ENCODE data around the gene CCDC89.
"Not testable (repeated sequence)": the region's sequence is repeated elsewhere in the genome, so short reads cannot be mapped to it uniquely, and the experiment has no call there.

The CCDC89 gene

DNA sequence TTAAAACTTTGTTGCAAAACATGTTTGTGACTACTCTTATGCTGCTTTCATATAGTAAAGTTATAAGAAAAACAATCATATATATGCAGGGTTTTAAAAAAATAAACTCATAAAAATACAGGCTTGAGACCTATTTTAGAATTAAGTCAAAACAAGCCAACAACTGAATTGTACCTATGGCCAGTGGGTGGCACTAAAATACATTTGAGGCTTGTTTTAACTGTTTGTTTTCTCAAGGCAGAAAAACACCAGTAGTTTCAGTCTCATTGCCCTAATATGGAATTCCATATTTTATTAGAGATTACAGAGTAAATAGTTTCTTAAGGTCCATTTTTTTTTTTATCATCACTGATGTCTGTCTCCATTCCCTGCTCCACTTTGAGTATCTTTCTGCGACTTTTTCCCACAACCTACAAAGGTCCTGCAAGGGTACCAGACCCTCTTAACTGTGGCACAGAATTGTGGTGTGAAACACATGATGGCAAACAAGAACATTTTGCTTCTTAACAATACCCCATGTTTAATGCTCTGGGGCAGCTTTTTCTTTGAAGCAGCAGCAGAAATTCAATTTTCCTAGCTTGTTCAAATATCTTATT lies 8.5 kb upstream of the CCDC89 start:
- DNase-seq (ENCODE audit: low spot score) = peak; percentile 31

DNA sequence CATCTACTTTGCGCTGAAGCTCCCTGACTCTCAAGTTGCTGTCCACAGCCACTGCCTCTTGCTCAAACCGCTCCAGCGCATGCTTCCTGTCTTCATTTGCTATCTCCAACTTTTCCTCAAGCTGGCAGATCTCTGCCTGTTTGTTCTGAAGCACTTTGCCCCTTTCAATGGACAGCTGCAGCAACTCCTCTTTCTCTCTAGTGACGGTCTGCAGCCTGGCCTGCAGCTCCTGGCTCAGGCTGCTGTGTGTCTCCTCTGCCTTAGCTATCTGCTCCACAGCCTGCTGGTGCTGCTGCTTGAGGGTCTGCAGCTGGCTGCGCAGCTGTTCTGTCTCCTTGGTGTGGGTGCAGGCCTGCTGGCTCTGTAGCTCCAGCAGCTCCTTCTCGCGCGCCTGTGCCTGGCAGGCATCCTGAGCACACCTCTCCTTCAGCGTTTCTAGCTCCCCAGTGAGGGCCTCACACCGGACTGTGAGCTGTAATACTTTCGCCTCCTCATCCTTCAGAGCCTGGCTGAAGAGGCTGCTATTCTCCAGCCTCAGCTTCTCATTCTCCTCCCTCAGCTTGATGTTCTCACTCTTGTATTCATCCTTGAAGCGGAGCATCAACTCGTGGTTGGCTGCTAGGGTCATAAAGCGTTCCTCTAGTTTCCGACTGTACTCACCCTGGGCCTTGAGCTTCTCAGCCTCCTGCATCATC lies 723 bp downstream of the CCDC89 start:
- no peak for DNase-seq (ENCODE audit: low spot score)

DNA sequence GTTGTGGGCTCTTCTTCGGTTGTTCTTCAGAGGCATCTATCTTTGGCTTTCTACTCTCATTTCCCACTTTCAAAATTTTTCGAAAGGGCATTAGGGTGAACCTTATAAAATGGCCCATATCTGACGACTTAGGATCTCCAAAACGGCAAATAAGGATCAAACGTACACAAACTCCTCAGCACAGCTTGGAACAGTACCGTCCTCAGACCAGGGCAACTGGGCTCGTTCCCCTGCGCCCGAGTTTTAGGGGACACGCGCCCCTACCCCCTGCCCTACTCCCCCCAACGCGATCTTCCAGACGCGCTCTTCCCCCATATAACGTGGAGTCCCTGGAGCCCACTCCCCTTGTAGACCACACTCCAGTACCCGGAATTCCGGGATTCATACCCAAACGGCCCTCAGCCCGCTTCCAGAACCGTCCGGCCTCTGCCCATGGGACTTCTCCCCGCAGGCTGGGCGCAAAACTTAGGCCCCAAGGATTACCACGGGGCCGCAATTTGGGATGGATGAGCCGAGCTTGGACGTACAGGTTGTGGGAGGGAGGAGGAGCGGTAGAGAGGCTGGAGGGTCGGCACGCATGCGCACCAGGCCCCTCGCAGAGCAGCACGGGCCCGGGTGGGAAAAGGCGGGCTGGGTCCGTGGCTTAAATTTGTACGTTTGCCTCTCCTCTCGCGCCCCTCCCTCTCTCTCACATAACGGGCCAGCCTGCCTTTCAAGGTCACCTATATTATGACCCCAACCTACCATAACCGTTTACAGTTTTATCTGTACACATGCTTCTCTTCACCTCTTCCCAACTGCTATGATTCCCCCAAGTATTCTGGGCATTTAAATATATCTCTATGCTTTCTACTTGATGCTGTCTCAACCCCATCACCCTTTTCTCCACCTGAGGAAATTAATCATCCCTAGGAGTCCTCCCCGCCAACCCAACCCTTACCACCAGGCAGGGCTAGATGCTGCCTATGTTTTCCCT lies 3.4 kb downstream of the CCDC89 start:
- DNase-seq (ENCODE audit: low spot score) = no peak

GRCh38 chr11:85680897-85681296 lies 5.1 kb downstream of the CCDC89 start:
- DNase-seq (ENCODE audit: low spot score) = no peak

DNA sequence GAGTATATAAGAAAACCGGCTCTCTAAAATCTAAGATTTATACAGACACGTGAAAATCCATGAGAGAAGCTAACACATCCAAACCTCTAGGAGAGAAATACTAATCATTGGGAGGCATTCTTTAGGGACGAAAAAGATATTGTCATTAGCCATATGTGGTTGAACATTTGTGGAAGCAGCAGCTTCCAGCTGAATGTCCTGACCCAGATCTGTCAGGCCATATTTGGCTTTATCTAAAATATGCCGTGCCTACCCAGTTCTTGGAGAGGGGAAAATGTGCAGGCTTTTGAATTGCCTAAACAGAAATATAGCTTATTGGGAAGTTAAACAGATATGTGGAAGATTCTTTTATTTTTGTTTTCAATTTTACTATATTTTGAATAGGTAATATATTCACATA lies 6.4 kb downstream of the CCDC89 start:
- no peak for DNase-seq (ENCODE audit: low spot score)

DNA sequence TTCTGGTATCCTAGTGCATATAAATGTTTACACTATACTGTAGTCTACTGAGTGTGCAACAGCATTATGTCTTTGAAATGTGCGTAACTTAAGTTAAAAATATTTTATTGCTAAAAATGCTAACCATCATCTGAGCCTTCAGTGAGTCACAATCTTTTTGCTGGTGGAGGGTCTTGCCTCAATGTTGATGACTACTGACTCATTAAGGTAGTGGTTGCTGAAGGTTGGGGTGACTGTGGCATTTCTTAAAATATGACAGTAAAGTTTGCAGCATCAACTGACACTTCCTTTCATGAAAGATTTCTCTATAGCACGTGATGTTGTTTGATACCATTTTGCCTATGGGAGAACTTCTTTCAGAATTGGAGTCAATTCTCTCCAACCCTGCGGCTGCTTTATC lies 12.6 kb downstream of the CCDC89 start:
- no peak for DNase-seq (ENCODE audit: low spot score)

DNA sequence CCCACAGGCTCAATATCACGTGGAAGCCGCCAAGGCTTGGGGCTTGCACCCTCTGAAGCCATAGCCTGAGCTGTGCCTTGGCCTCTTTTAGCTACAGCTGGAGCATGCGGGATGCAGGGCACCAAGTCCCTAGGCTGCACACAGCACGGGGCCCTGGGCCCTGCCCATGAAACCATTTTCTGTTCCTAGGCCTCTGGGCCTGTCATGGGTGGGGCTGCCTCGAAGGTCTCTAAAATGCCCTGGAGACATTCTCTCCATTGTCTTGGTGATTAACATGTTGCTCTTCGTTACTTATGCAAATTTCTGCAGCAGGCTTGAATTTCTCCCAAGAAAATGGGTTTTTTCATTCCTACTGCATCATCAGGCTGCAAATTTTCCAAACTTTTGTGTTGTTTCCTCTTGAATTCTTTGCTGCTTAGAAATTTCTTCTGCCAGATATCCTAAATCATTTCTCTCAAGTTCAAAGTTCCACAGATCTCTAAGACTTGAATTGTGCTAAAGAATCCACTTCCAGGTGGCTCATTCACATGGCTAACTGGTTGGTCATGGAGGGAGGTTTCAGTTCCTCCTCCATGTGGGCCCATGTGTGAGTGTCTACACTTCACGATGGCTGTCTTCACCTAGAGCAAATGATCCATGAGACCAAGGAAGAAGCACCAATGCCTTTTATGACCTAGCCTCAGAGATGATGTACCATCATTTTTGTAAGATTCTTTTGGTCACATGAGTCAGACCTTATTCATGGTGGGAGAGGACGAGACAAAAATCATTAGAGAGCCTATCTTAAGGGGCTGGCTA lies 13.7 kb downstream of the CCDC89 start:
- DNase-seq (ENCODE audit: low spot score) = no peak

DNA sequence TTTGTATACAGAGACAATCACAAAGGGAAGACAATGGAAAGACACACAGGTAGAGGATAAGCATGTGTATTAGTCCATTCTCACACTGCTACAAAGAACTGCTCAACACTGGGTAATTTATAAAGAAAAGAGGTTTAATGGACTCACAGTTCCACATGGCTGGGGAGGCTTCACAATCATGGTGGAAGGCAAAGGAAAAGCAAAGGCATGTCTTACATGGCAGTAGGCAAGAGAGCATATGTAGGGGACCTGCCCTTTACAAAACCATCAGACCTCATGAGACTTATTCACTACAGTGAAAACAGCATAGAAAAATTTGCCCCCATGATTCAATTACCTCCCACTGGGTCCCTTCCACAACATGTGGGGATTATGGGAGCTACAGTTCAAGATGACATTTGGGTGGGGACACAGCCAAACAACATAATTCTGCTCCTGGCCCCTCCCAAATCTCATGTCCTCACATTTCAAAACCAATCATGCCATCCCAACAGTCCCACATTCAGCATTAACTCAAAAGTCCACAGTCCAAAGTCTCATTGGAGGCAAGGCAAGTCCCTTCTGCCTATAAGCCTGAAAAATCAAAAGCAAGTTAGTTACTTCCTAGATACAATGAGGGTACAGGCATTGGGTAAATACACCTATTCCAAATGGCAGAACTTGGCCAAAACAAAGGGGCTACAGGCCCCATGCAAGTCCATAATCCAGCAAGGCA lies 14.9 kb downstream of the CCDC89 start:
- DNase-seq (ENCODE audit: low spot score) = not testable (repeated sequence)

- no peak for DNase-seq (ENCODE audit: low spot score)
Observed at GRCh38 chr11:85668157-85668556, 17.8 kb downstream of the CCDC89 start.

- DNase-seq (ENCODE audit: low spot score) = no peak
Observed at GRCh38 chr11:85666687-85667086, 19.3 kb downstream of the CCDC89 start.

DNA sequence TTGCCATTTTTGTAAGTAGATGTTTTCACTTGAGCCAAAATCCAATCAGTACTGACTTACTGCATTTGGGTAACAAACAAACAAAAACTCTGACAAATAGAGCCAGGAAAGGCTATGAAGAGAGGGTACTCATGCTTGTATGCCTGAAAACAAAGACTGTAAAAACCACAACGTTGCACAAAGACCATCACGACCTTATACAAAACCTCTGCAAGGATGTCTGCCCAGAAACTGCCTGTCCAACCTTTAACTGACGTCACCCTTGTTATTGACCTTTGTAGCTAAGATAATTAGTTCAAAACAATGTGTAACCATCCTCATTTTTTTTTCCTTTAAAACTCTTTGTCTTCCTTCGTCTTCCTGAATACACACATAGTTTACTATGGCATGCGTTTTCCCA lies 20.3 kb downstream of the CCDC89 start:
- DNase-seq (ENCODE audit: low spot score) = no peak

DNA sequence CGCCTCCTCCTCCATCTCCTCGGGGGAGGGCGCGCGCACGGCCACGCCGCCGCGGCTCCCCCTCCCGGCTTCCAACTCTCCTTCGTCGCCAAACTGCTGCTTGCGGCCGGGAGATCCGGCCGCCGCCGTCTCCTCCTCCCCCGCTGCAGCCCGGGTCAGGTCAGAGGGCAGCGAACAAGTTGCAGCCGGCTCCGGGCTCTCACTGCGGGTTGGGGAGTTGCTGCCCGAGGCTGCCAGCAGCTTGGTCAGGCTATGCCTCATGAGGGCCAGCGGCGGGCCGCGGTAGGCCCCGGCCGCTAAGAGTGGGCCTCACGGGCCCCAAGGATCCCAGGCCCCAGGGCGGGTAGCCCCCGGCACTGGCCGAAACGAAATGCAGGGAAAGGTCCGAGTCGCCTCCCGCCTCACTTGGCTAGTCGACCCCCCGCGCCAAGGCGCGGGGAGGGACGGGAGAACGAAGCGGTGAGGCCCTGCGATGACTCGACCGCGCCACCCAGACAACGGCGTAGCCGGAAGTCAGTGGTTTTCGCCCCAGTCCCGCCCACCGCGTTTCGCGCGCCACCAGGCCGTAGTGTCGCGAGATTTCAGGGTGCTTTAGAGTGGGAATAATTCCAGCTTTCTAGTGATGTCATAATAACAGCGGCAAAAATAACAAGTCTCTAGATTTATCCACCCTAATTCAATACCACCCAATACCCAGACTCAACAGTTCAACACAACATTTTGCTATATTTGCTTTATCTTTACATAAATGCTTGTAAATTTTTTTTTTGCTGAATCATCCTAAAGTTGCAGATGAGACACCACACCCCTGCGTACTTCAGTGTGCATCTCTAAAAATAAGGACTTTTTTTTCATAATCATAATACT lies 21.1 kb downstream of the CCDC89 start, which contains the start of gene CREBZF:
CREBZF (minus strand) TSS at position 515 of the 867 bp plus-strand sequence; CDS start at position 261, 254 bp downstream.
- DNase-seq (ENCODE audit: low spot score) = peak; percentile 93

DNA sequence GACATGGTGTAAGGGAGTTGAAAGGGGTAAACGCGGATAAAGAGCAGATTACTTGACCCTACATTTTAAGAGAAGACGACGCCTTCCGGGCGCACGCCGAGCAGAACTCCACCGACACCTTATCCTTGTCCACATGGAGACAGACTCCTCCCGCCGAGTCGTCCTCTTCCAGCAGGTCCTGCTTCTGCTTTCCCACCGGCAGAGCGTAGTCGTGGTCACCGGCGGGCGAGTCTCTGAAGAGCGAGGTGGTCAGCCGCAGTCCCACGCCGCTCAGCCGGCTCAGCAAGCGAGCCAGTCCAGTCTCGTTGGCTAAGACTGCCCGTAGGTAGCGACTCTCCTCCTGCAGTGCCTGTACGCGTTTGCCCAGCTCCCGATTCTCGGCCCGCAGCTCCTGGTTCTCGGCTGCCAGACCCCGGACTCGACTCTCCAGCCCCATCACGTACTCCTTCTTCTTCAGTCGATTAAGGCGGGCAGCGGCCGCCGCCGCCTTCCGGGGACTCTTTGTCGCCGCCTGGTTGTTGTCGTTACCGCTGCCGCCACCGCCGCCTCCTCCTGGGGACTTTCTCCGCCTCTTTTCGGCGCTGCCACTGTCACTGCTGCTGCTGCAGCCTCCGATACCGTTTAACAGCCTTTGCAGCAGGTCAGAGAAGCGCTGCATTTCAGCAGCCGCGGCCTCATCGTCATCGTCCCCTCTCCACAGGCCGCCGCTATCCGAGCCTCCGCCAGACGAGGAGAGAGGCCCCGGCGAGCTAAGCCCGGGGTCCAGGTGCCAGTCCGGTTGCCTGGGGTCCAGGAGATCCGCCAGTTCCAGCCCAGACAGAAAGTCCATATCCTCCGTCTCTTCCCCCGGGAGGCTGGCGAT lies 22.0 kb downstream of the CCDC89 start:
- peak; percentile 85 for DNase-seq (ENCODE audit: low spot score)

GRCh38 chr11:85663080-85663752 lies 22.8 kb downstream of the CCDC89 start:
- no peak for DNase-seq (ENCODE audit: low spot score)

GRCh38 chr11:85661972-85662664 lies 23.9 kb downstream of the CCDC89 start:
- DNase-seq (ENCODE audit: low spot score) = no peak

GRCh38 chr11:85658180-85658579 lies 27.8 kb downstream of the CCDC89 start:
- DNase-seq (ENCODE audit: low spot score) = no peak

- no peak for DNase-seq (ENCODE audit: low spot score)
Observed at GRCh38 chr11:85656777-85657176, 29.2 kb downstream of the CCDC89 start.

GRCh38 chr11:85654343-85654742 lies 31.7 kb downstream of the CCDC89 start:
- DNase-seq (ENCODE audit: low spot score) = not testable (repeated sequence)
